Stomach (tissue), 9 donors: ENCODE results near the gene IP6K3. TPM values are rescaled to one million over a fixed set of nuclear protein-coding genes. Genes with fewer than 3 reads are reported as not detected.
A peak's percentile ranks its signal among the peaks of the same experiment; 100 is the strongest.

Experiments
- DNase-seq, 2 donors: peaks; one replicate each; pipeline versions ENCODE4 v3.0.0 to v3.0.0-alpha.2; 2013 to 2019
- H3K27ac ChIP-seq, 5 donors: fragments of 200-600 bp in 4 of 5; sonication (generic) in 4 of 5; one replicate each; pipeline ENCODE4 v1.5.1; 2013 to 2019; ENCODE audit warnings: mild to moderate bottlenecking in 1 of 5, moderate library complexity in 1 of 5
- H3K27me3 ChIP-seq, 3 donors: fragments of 200-600 bp; sonication (generic); one replicate each; pipeline ENCODE4 v1.5.1; 2017 to 2019; ENCODE audit warnings: mixed run types in 1 of 3
- H3K36me3 ChIP-seq, 4 donors: fragments of 200-600 bp; sonication (generic); 1 replicate in 3 of 4; 2 replicates in 1 of 4; pipeline ENCODE4 v1.5.1; 2016 to 2019
- H3K4me1 ChIP-seq, 4 donors: fragments of 200-600 bp; sonication (generic); one replicate each; pipeline ENCODE4 v1.5.1; 2016 to 2019
- H3K4me3 ChIP-seq, 4 donors: fragments of 200-600 bp; sonication (generic) in 3 of 4; one replicate each; pipeline ENCODE4 v1.5.1; 2016 to 2019; ENCODE audit warnings: mild to moderate bottlenecking in 1 of 4
- H3K9me3 ChIP-seq, 4 donors: fragments of 200-600 bp; sonication (generic); one replicate each; pipeline ENCODE4 v1.5.1; 2016 to 2019
- CTCF ChIP-seq, 7 experiments: fragments of 450-650 bp in 4 of 7; fragments of 200-600 bp in 3 of 7; sonication (generic) in 3 of 7; IDR thresholded peaks; one replicate each; pipeline ENCODE4 v1.5.1; 2016 to 2019; ENCODE audit warnings: antibody characterized with exemption in 7 of 7, control low read depth in 2 of 7, mild to moderate bottlenecking in 1 of 7
- EP300 ChIP-seq: sonication (generic); formaldehyde crosslinking; IDR thresholded peaks from one replicate; pipeline ENCODE4 v1.6.1; 2017; ENCODE audit warnings: antibody characterized with exemption
- POLR2A ChIP-seq, 4 donors: fragments of 450-650 bp; IDR thresholded peaks; one replicate each; pipeline ENCODE4 v1.6.1; 2016; ENCODE audit warnings: antibody characterized with exemption in 4 of 4, control low read depth in 2 of 4, mild to moderate bottlenecking in 1 of 4, moderate library complexity in 1 of 4
- POLR2AphosphoS5 ChIP-seq, 3 donors: sonication (generic); formaldehyde crosslinking; IDR thresholded peaks; one replicate each; pipeline ENCODE4 v1.6.1; 2016; ENCODE audit warnings: antibody characterized with exemption in 3 of 3
- WGBS, 5 donors: extraction: QIAGEN DNeasy Blood & Tissue Kit in 3 of 5; methylation state at CpG; one replicate each; pipeline versions ENCODE4 v1.1.5 to v1.1.7; 2013 to 2018; 5-methylcytosine and 5-hydroxymethylcytosine counted together
- intact Hi-C: fragments of 100-400 bp; cut with DNase I; formaldehyde crosslinking; loops from one replicate; pipeline ENCODE4 v1.15.1; 2023; ENCODE audit warnings: low total_unique reads
- polyA plus RNA-seq, 3 donors: library from polyadenylated mRNA; stranded (reverse); fragments of 200-250 nt; gene quantifications; one replicate each; pipeline ENCODE4 v1.2.3, GENCODE V29; 2013
- total RNA-seq, 5 donors: library from RNA; depleted of rRNA; stranded (reverse); fragments of >200 nt; gene quantifications; one replicate each; pipeline versions ENCODE4 v1.1.0 to v1.2.3, GENCODE V29; 2014 to 2016
- donor health status: healthy with polysubstance abuse.
- donor health status: Bipolar disorder and iron deficiency.
- donor health status: healthy.

The IP6K3 gene
- total and polyA plus RNA-seq, 8 donors = 0.58 to 73.5 (median 1.9) TPM; not detected in 2

- 86 to 94% (median 92%) methylated on average over 5 of the region's 5 CpGs for WGBS, 5 donors
- Histone ChIP-seq H3K9me3 (no peaks in the 10 kb centered on the region), H3K4me1 (peaks cover 20 to 28% (median 27%) of the 10 kb centered on the region in 4 donors), H3K27ac (no peak overlapping the region), H3K27me3 (peaks cover 0 to 28% (median 15%) of the 10 kb centered on the region in 3 donors), H3K4me3 (no peak overlapping the region), H3K36me3 (peaks cover 0 to 10% (median 7%) of the 10 kb centered on the region in 4 donors)
- no peak for DNase-seq
- intact Hi-C loops = loop anchor here (10.0 kb wide), 1 partner anchor 234 kb away; no protein-coding TSS in a partner anchor
- TF ChIP-seq CTCF (IDR thresholded peaks at IDR 0.05) (no peak), EP300 (no peak), POLR2AphosphoS5 (IDR thresholded peaks at IDR 0.05) (no peak), POLR2A (IDR thresholded peaks at IDR 0.05) (no peak)
Measured at GRCh38 chr6:33790910-33791309, 44.2 kb upstream of the IP6K3 start.

- no peaks in the 10 kb centered on the region for H3K9me3 ChIP-seq
- intact Hi-C loops = loop anchor here (10.0 kb wide), 1 partner anchor 234 kb away; no protein-coding TSS in a partner anchor
- H3K36me3 ChIP-seq = peaks cover 0 to 13% (median 11%) of the 10 kb centered on the region in 4 donors
- peaks cover 0 to 25% (median 12%) of the 10 kb centered on the region in 3 donors for H3K27me3 ChIP-seq
- no peak overlapping the region for H3K4me3 ChIP-seq
- DNase-seq = no peak
- H3K27ac ChIP-seq = no peak overlapping the region
- WGBS, 5 donors = 66 to 88% (median 73%) methylated on average over 2 of the region's 2 CpGs
- TF ChIP-seq POLR2AphosphoS5 (IDR thresholded peaks at IDR 0.05) (no peak), EP300 (no peak), CTCF (IDR thresholded peaks at IDR 0.05) (no peak), POLR2A (IDR thresholded peaks at IDR 0.05) (no peak)
- H3K4me1 ChIP-seq = peaks cover 25 to 34% (median 33%) of the 10 kb centered on the region in 4 donors
Measured at GRCh38 chr6:33790379-33790778, 43.7 kb upstream of the IP6K3 start.

GRCh38 chr6:33789550-33789895, 42.8 kb upstream of the IP6K3 start:
- peaks cover 0 to 22% (median 19%) of the 10 kb centered on the region in 4 donors for H3K36me3 ChIP-seq
- H3K4me3 ChIP-seq = peak overlapping the region; percentile 76 to 99 (median 82)
- 90 to 94% (median 91%) methylated on average over 11 of the region's 11 CpGs for whole genome bisulfite sequencing, 5 donors
- TF ChIP-seq EP300 = no peak
- no peak for TF ChIP-seq POLR2A (IDR thresholded peaks at IDR 0.05)
- no peak for TF ChIP-seq CTCF (IDR thresholded peaks at IDR 0.05)
- no peak for TF ChIP-seq POLR2AphosphoS5 (IDR thresholded peaks at IDR 0.05)
- peaks cover 0 to 16% (median 6%) of the 10 kb centered on the region in 3 donors for H3K27me3 ChIP-seq
- intact Hi-C loops = no loop called here
- DNase-seq = no peak
- no peaks in the 10 kb centered on the region for H3K9me3 ChIP-seq
- peaks cover 30 to 42% (median 41%) of the 10 kb centered on the region in 4 donors for H3K4me1 ChIP-seq
- H3K27ac ChIP-seq = peak overlapping the region in 4 of 5 donors; percentile 97 to 98 (median 98)

GRCh38 chr6:33788694-33789549, 42.2 kb upstream of the IP6K3 start, which contains the start of gene LEMD2:
Gene LEMD2, minus strand, starts transcription at chr6:33789130. Its CDS starts 14 bp downstream, at chr6:33789116.
- no peak for TF ChIP-seq CTCF (IDR thresholded peaks at IDR 0.05)
- peak in 1 of 4 donors; percentile 36 for TF ChIP-seq POLR2A (IDR thresholded peaks at IDR 0.05)
- no peak for TF ChIP-seq EP300
- peak; percentile 99 to 100 (median 100) for TF ChIP-seq POLR2AphosphoS5 (IDR thresholded peaks at IDR 0.05)
- peak within 1 kb of the TSS; percentile 97 to 98 (median 98) for H3K27ac ChIP-seq
- peaks cover 30 to 46% (median 44%) of the 10 kb centered on the region in 4 donors for H3K4me1 ChIP-seq
- H3K36me3 ChIP-seq = peaks cover 3 to 28% (median 25%) of the 10 kb centered on the region in 4 donors
- DNase-seq = peak; percentile 94 to 99
- 4 to 19% (median 5%) methylated on average over 15 to 86 of the region's 86 CpGs for WGBS, 5 donors
- intact Hi-C loops = no loop called here
- H3K9me3 ChIP-seq = no peaks in the 10 kb centered on the region
- H3K27me3 ChIP-seq = peaks cover 0 to 11% (median 6%) of the 10 kb centered on the region in 3 donors
- H3K4me3 ChIP-seq = peak within 1 kb of the TSS; percentile 76 to 99 (median 82)
